Activated CD4-positive, alpha-beta T cell treated with anti-CD3 and anti-CD28 coated beads for 36 hours (primary cell): ENCODE results near the gene COL28A1. TPM values are rescaled to one million over a fixed set of nuclear protein-coding genes. Genes with fewer than 3 reads are reported as not detected.

Experiments
- ATAC-seq: fragments of 200-7000 bp; cut with Tn5 transposase; one replicate; pipeline ENCODE4 v1.10.0; 2021; ENCODE audit warnings: mild to moderate bottlenecking, moderate library complexity
- CTCF ChIA-PET: fragments of 350-600 bp; sonication (Branson Sonifier 250); formaldehyde crosslinking; loops from one replicate; lab custom pipeline; 2021; ENCODE audit warnings: antibody characterized with exemption; lab: Charles Lee
- POLR2A ChIA-PET: fragments of 350-600 bp; sonication (Branson Sonifier 250); formaldehyde crosslinking; loops from one replicate; lab custom pipeline; 2021; ENCODE audit warnings: antibody characterized with exemption, inconsistent platforms; lab: Charles Lee
- DNase-seq: peaks from one replicate; pipeline ENCODE4 v3.0.0-alpha.2; 2020
- H3K27ac Mint-ChIP-seq: one replicate; pipeline ENCODE4 v1.8.0; 2021; ENCODE audit warnings: mixed read lengths
- H3K27me3 Mint-ChIP-seq: one replicate; pipeline ENCODE4 v1.8.0; 2021; ENCODE audit warnings: mixed read lengths
- H3K36me3 Mint-ChIP-seq: one replicate; pipeline ENCODE4 v1.8.0; 2021; ENCODE audit warnings: low read depth, mixed read lengths
- H3K4me1 Mint-ChIP-seq: one replicate; pipeline ENCODE4 v1.8.0; 2021; ENCODE audit warnings: mixed read lengths
- H3K4me3 Mint-ChIP-seq: one replicate; pipeline ENCODE4 v1.8.0; 2021; ENCODE audit warnings: mild to moderate bottlenecking, moderate library complexity, mixed read lengths
- H3K9me3 Mint-ChIP-seq: one replicate; pipeline ENCODE4 v1.8.0; 2021; ENCODE audit warnings: low read depth, mixed read lengths
- intact Hi-C, 2 experiments: fragments of 100-400 bp; cut with DNase I in 1 of 2; cut with micrococcal nuclease in 1 of 2; formaldehyde crosslinking; loops; one replicate each; pipeline versions ENCODE4 v1.14.2 to v1.15.1; 2022 to 2024; cut with DNase I, micrococcal nuclease
- total RNA-seq, 2 experiments: library from RNA; stranded (reverse); gene quantifications; one replicate each; pipeline ENCODE4 v1.2.3, GENCODE V29; 2021

The COL28A1 gene
- total RNA-seq, 2 experiments from 2014 or later = not detected

- ChIA-PET CTCF (no interaction called here), POLR2A (no interaction called here)
- peak; percentile 14 for DNase-seq
- Mint-ChIP-seq H3K27ac (no peak overlapping the region), H3K4me3 (no peak overlapping the region), H3K27me3 (peaks cover 7% of the 10 kb centered on the region), H3K36me3 (no peaks in the 10 kb centered on the region), H3K9me3 (no peaks in the 10 kb centered on the region), H3K4me1 (peaks cover 11% of the 10 kb centered on the region)
- intact Hi-C loops = no loop called here
- ATAC-seq = no peak
Observed at GRCh38 chr7:7330997-7331396, 204.7 kb downstream of the COL28A1 start.

GRCh38 chr7:7329326-7329725 is 206.3 kb downstream of the COL28A1 start:
- CTCF ChIA-PET = no interaction called here

GRCh38 chr7:7327423-7327822 is 208.2 kb downstream of the COL28A1 start:
- H3K27me3 Mint-ChIP-seq = peaks cover 7% of the 10 kb centered on the region
- H3K4me3 Mint-ChIP-seq = no peak overlapping the region
- no peaks in the 10 kb centered on the region for H3K4me1 Mint-ChIP-seq
- H3K36me3 Mint-ChIP-seq = no peaks in the 10 kb centered on the region
- ChIA-PET CTCF (no interaction called here), POLR2A (no interaction called here)
- intact Hi-C loops = no loop called here
- DNase-seq = no peak
- no peak for ATAC-seq
- H3K27ac Mint-ChIP-seq = no peak overlapping the region
- no peaks in the 10 kb centered on the region for H3K9me3 Mint-ChIP-seq

More at GRCh38 chr7:7329326-7329725, 206.3 kb downstream of the COL28A1 start:
- Mint-ChIP-seq H3K27ac (no peak overlapping the region), H3K36me3 (no peaks in the 10 kb centered on the region), H3K27me3 (peaks cover 7% of the 10 kb centered on the region), H3K4me3 (no peak overlapping the region), H3K4me1 (peaks cover 6% of the 10 kb centered on the region), H3K9me3 (no peaks in the 10 kb centered on the region)
- POLR2A ChIA-PET = no interaction called here
- DNase-seq (no peak), ATAC-seq (no peak)
- intact Hi-C loops = no loop called here

- intact Hi-C loops = no loop called here
- Mint-ChIP-seq H3K27ac (no peak overlapping the region), H3K4me1 (no peaks in the 10 kb centered on the region), H3K36me3 (no peaks in the 10 kb centered on the region), H3K9me3 (no peaks in the 10 kb centered on the region), H3K4me3 (no peak overlapping the region), H3K27me3 (no peaks in the 10 kb centered on the region)
- no peak for ATAC-seq
- DNase-seq = no peak
- ChIA-PET POLR2A (no interaction called here), CTCF (no interaction called here)
Observed at GRCh38 chr7:7324698-7325097, 211.0 kb downstream of the COL28A1 start.

GRCh38 chr7:7323921-7324320 is 211.8 kb downstream of the COL28A1 start:
- no peaks in the 10 kb centered on the region for H3K4me1 Mint-ChIP-seq
- no peaks in the 10 kb centered on the region for H3K27me3 Mint-ChIP-seq
- no peak for ATAC-seq
- H3K36me3 Mint-ChIP-seq = no peaks in the 10 kb centered on the region
- DNase-seq = no peak
- ChIA-PET POLR2A (no interaction called here), CTCF (no interaction called here)
- H3K9me3 Mint-ChIP-seq = no peaks in the 10 kb centered on the region
- intact Hi-C loops = no loop called here
- H3K27ac Mint-ChIP-seq = no peak overlapping the region
- H3K4me3 Mint-ChIP-seq = no peak overlapping the region

GRCh38 chr7:7323352-7323751 is 212.3 kb downstream of the COL28A1 start:
- no peak for DNase-seq
- POLR2A ChIA-PET = no interaction called here

GRCh38 chr7:7321681-7322080 is 214.0 kb downstream of the COL28A1 start:
- Mint-ChIP-seq H3K9me3 (no peaks in the 10 kb centered on the region), H3K27ac (no peak overlapping the region), H3K27me3 (no peaks in the 10 kb centered on the region), H3K4me3 (no peak overlapping the region), H3K4me1 (no peaks in the 10 kb centered on the region), H3K36me3 (no peaks in the 10 kb centered on the region)
- intact Hi-C loops = no loop called here
- ATAC-seq (no peak), DNase-seq (no peak)
- POLR2A ChIA-PET = no interaction called here
- CTCF ChIA-PET = no interaction called here

More at GRCh38 chr7:7323352-7323751, 212.3 kb downstream of the COL28A1 start:
- H3K27me3 Mint-ChIP-seq = no peaks in the 10 kb centered on the region
- H3K9me3 Mint-ChIP-seq = no peaks in the 10 kb centered on the region
- H3K27ac Mint-ChIP-seq = no peak overlapping the region
- H3K4me3 Mint-ChIP-seq = no peak overlapping the region
- no peaks in the 10 kb centered on the region for H3K36me3 Mint-ChIP-seq
- intact Hi-C loops = no loop called here
- CTCF ChIA-PET = interaction anchor here (1.8 kb wide), 1 partner anchor 12 kb away, joined by 3 read pairs; no protein-coding TSS in a partner anchor
- no peak for ATAC-seq
- no peaks in the 10 kb centered on the region for H3K4me1 Mint-ChIP-seq

- DNase-seq = no peak
- Mint-ChIP-seq H3K27ac (no peak overlapping the region), H3K27me3 (peaks cover 2% of the 10 kb centered on the region), H3K4me1 (no peaks in the 10 kb centered on the region), H3K9me3 (no peaks in the 10 kb centered on the region), H3K36me3 (no peaks in the 10 kb centered on the region), H3K4me3 (no peak overlapping the region)
- no peak for ATAC-seq
- POLR2A ChIA-PET = no interaction called here
- CTCF ChIA-PET = interaction anchor here (0.6 kb wide), 1 partner anchor 172 kb away, joined by 3 read pairs; no protein-coding TSS in a partner anchor
- intact Hi-C loops = no loop called here
Observed at GRCh38 chr7:7318601-7319000, 217.1 kb downstream of the COL28A1 start.

- H3K27ac Mint-ChIP-seq = no peak overlapping the region
- H3K27me3 Mint-ChIP-seq = peaks cover 2% of the 10 kb centered on the region
- intact Hi-C loops = no loop called here
- H3K4me1 Mint-ChIP-seq = no peaks in the 10 kb centered on the region
- H3K4me3 Mint-ChIP-seq = no peak overlapping the region
- H3K9me3 Mint-ChIP-seq = no peaks in the 10 kb centered on the region
- no peaks in the 10 kb centered on the region for H3K36me3 Mint-ChIP-seq
- ATAC-seq (no peak), DNase-seq (no peak)
- ChIA-PET CTCF (no interaction called here), POLR2A (no interaction called here)
Observed at GRCh38 chr7:7317850-7318249, 217.8 kb downstream of the COL28A1 start.

GRCh38 chr7:7315851-7316250 is 219.8 kb downstream of the COL28A1 start:
- Mint-ChIP-seq H3K27ac (no peak overlapping the region), H3K36me3 (no peaks in the 10 kb centered on the region), H3K4me3 (no peak overlapping the region), H3K4me1 (no peaks in the 10 kb centered on the region), H3K9me3 (no peaks in the 10 kb centered on the region), H3K27me3 (peaks cover 2% of the 10 kb centered on the region)
- intact Hi-C loops = no loop called here
- CTCF ChIA-PET = no interaction called here
- POLR2A ChIA-PET = interaction anchor here (0.8 kb wide), 1 partner anchor 270 kb away, joined by 3 read pairs; no protein-coding TSS in a partner anchor
- DNase-seq (no peak), ATAC-seq (no peak)

- Mint-ChIP-seq H3K4me1 (no peaks in the 10 kb centered on the region), H3K27ac (no peak overlapping the region), H3K4me3 (no peak overlapping the region), H3K36me3 (no peaks in the 10 kb centered on the region), H3K27me3 (peaks cover 2% of the 10 kb centered on the region), H3K9me3 (no peaks in the 10 kb centered on the region)
- no peak for DNase-seq
- no peak for ATAC-seq
- POLR2A ChIA-PET = no interaction called here
- intact Hi-C loops = no loop called here
- CTCF ChIA-PET = no interaction called here
Observed at GRCh38 chr7:7312323-7312722, 223.3 kb downstream of the COL28A1 start.

- POLR2A ChIA-PET = no interaction called here
- Mint-ChIP-seq H3K27me3 (peaks cover 2% of the 10 kb centered on the region), H3K27ac (no peak overlapping the region), H3K4me1 (no peaks in the 10 kb centered on the region), H3K9me3 (no peaks in the 10 kb centered on the region), H3K4me3 (no peak overlapping the region), H3K36me3 (no peaks in the 10 kb centered on the region)
- CTCF ChIA-PET = interaction anchor here (1.0 kb wide), 1 partner anchor 12 kb away, joined by 3 read pairs; no protein-coding TSS in a partner anchor
- DNase-seq (no peak), ATAC-seq (no peak)
- intact Hi-C loops = no loop called here
Observed at GRCh38 chr7:7311001-7311400, 224.7 kb downstream of the COL28A1 start.
